NCI-H146 treated with DMSO at 0.1 percent for 48 hours (cell line): ENCODE measurements around the gene GET4.

Experiments used
- DNase-seq: peaks from one replicate; lab custom pipeline; 2025; ENCODE audit not compliant: unreplicated experiment; lab: John Stamatoyannopoulos, UW

Gene GET4

DNA sequence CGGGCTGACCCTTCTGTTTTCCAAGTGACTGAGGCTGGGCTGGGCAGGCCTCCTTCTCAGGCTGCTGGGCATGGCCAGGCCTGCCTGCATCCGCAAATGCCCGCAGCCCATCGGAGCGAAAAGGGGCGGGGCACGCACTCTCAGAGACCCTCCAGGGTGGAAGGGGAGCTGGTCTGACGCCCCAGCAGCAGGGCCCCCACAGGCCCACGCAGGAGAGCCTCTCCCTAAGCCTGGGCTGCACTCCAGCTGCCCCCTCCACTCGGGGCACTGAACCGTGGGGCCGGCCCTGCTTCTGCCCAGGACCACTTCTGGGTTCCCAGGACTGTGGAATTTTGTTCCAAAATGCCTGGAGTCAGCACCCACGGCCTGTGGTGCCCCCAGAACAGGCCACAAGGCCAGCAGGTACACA is 68.8 kb downstream of the GET4 start:
- DNase-seq = no peak

GRCh38 chr7:945556-946255 is 69.4 kb downstream of the GET4 start:
- no peak for DNase-seq
